Stimulated activated CD4-positive, alpha-beta T cell treated with anti-CD3 and anti-CD28 coated beads, Interleukin-12 subunit alpha, Interleukin-12 subunit beta, amount 100 ng/mL, for 4 hours (primary cell): ENCODE measurements around the gene PYHIN1.

Experiments
- DNase-seq: peaks from one replicate; pipeline ENCODE4 v3.0.0-alpha.2; 2020

PYHIN1 gene

DNA sequence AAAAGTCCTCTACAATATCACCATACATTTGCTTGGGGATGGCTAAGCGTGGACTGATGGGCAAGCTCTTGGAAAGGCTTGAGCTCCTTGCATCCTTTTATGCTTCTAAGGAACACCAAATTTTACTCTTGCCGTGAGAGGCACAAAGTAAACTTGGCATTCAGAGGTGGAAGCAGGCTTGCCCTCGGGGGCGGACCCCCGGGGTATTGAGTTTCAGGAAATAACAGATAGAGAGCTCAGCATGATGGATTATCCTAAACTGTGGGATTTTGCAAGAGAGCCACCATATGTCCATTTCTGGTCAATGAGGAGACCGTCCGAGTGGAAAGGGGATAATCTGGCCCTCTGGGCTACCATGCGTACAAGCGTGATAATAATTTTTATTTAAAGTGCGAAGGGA, 92.4 kb downstream of the PYHIN1 start:
- DNase-seq, result no peak

DNA sequence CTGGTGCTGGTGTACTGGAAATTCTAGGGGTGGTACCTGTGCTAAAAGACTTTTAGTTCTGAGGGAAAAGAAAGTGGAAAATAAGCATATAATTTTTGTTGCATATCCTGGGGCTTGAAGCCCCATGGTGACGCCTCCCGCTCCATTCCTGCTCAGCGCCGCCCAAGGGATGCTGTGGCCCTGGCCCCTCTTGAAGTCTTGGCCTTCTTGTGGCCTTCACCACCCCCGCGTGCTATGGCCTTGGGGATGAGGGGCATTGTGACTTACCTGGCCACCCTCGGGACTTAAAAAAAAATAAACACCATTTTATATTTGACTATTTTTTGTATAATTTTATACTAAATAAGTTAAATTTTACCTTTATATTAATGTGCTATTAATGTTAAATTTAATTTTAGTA, 93.7 kb downstream of the PYHIN1 start:
- DNase-seq, result no peak
